GM12878 (cell line): ENCODE measurements around the gene SDHAF2. TPM values are rescaled to one million over a fixed set of nuclear protein-coding genes. Genes with fewer than 3 reads are reported as not detected.

Source experiments
- ATAC-seq: fragments of 200-7000 bp; cut with Tn5 transposase; 3 replicates; pipeline ENCODE4 v1.9.1; 2020; ENCODE audit warnings: mild to moderate bottlenecking, moderate library complexity
- BruUV-seq: library from RNA; stranded (reverse); fragments of 400-500 nt; replicated peaks from 2 replicates; lab custom pipeline; 2021; lab: Mats Ljungman, UMichigan
- CTCF ChIA-PET: fragments of 300-600 bp; sonication (Branson Sonifier 250); formaldehyde crosslinking; extraction: SDS; loops from one replicate; lab custom pipeline; 2021; ENCODE audit warnings: inconsistent platforms; lab: Yijun Ruan, JAX
- POLR2A ChIA-PET: fragments of 350-600 bp; formaldehyde crosslinking; extraction: SDS; loops from one replicate; lab custom pipeline; 2021; ENCODE audit warnings: inconsistent platforms; lab: Charles Lee
- RAD21 ChIA-PET: fragments of 300-600 bp; sonication (Branson Sonifier 250); formaldehyde crosslinking; loops from one replicate; lab custom pipeline; 2023; ENCODE audit warnings: antibody characterized with exemption; ENCODE audit not compliant: unreplicated experiment; lab: Charles Lee
- SMC1A ChIA-PET: fragments of 300-600 bp; sonication (Branson Sonifier 250); formaldehyde crosslinking; loops from one replicate; lab custom pipeline; 2023; ENCODE audit not compliant: unreplicated experiment, uncharacterized antibody; lab: Charles Lee
- DNase-seq: peaks from one replicate; pipeline ENCODE4 v3.0.0-alpha.2; 2011; ENCODE audit warnings: low read depth, low spot score
- FAIRE-seq: peaks from 3 replicates; lab custom pipeline; 2011; peaks lifted over from hg19 to GRCh38; lab: Jason Lieb, UNC
- H2AFZ ChIP-seq: 2 replicates; pipeline ENCODE4 v1.6.0; 2011; ENCODE audit warnings: low read depth, low read length, control low read depth; ENCODE audit not compliant: control insufficient read depth
- H3K27ac ChIP-seq: 2 replicates; pipeline ENCODE4 v1.5.1; 2011; ENCODE audit warnings: control low read depth; ENCODE audit not compliant: control insufficient read depth, insufficient read depth
- H3K27me3 ChIP-seq, 2 experiments: replicated peaks in 1 of 2; 2 replicates each; pipeline versions ENCODE4 v1.6.0 to v1.6.1; 2011; ENCODE audit warnings: low read length in 1 of 2; ENCODE audit not compliant: control insufficient read depth in 2 of 2, insufficient read depth in 2 of 2
- H3K36me3 ChIP-seq, 2 experiments: 2 replicates each; pipeline ENCODE4 v1.5.1; 2011; ENCODE audit warnings: low read length in 1 of 2; ENCODE audit not compliant: control insufficient read depth in 2 of 2, insufficient read depth in 2 of 2
- H3K4me1 ChIP-seq: 2 replicates; pipeline ENCODE4 v1.6.1; 2011; ENCODE audit warnings: mild to moderate bottlenecking, low read length, moderate library complexity, mixed read lengths; ENCODE audit not compliant: control insufficient read depth, insufficient read depth
- H3K4me2 ChIP-seq: 2 replicates; pipeline ENCODE4 v1.6.0; 2011; ENCODE audit warnings: control low read depth; ENCODE audit not compliant: control insufficient read depth, insufficient read depth
- H3K4me3 ChIP-seq: fragments of 200-600 bp; sonication (generic); 2 replicates; pipeline ENCODE4 v1.5.1; 2016
- H3K79me2 ChIP-seq: 2 replicates; pipeline ENCODE4 v1.6.0; 2011; ENCODE audit warnings: low read length; ENCODE audit not compliant: control insufficient read depth, insufficient read depth
- H3K9ac ChIP-seq: 2 replicates; pipeline ENCODE4 v1.8.0; 2011; ENCODE audit warnings: low read length, control low read depth, mixed read lengths; ENCODE audit not compliant: control insufficient read depth, insufficient read depth
- H3K9me3 ChIP-seq: replicated peaks from 3 replicates; pipeline ENCODE4 v1.5.1; 2011; ENCODE audit warnings: mild to moderate bottlenecking, low read length; ENCODE audit not compliant: control insufficient read depth, insufficient read depth
- H4K20me1 ChIP-seq: 2 replicates; pipeline ENCODE4 v1.6.0; 2011; ENCODE audit not compliant: control insufficient read depth, insufficient read depth
- BHLHE40 ChIP-seq, 2 experiments: fragments of 450-650 bp in 1 of 2; IDR thresholded peaks; 2 replicates each; pipeline ENCODE4 v1.6.1; 2011 to 2017; ENCODE audit warnings: low read depth in 2 of 2, borderline replicate concordance in 1 of 2, improper control_type of control experiment in 1 of 2, low read length in 1 of 2, mild to moderate bottlenecking in 1 of 2
- CHD4 ChIP-seq: fragments of 200-600 bp; sonication (generic); IDR thresholded peaks from 2 replicates; pipeline ENCODE4 v1.6.1; 2016; ENCODE audit warnings: mild to moderate bottlenecking
- EED ChIP-seq: sonication (generic); IDR thresholded peaks from 2 replicates; pipeline ENCODE4 v1.6.1; 2016; ENCODE audit warnings: antibody characterized with exemption, low read depth
- FOS ChIP-seq: IDR thresholded peaks from 3 replicates; pipeline ENCODE4 v1.6.1; 2011; ENCODE audit warnings: borderline replicate concordance; ENCODE audit not compliant: insufficient read length; ENCODE audit errors: extremely low read depth
- FOXK2 ChIP-seq: fragments of 450-650 bp; IDR thresholded peaks from 2 replicates; pipeline ENCODE4 v1.6.1; 2017; ENCODE audit warnings: mild to moderate bottlenecking, moderate library complexity
- HDAC6 ChIP-seq: fragments of 200-600 bp; sonication (generic); IDR thresholded peaks from one replicate; pipeline ENCODE4 v1.8.0; 2017; ENCODE audit warnings: antibody characterized with exemption; ENCODE audit not compliant: unreplicated experiment
- JUND ChIP-seq: IDR thresholded peaks from 2 replicates; pipeline ENCODE4 v1.6.1; 2012; ENCODE audit warnings: low read depth, mild to moderate bottlenecking, low read length, improper control_type of control experiment, moderate library complexity
- MTA2 ChIP-seq: fragments of 450-650 bp; IDR thresholded peaks from 2 replicates; pipeline ENCODE4 v1.6.1; 2016; ENCODE audit warnings: low read depth, mild to moderate bottlenecking, moderate library complexity
- MYC ChIP-seq: IDR thresholded peaks from 2 replicates; pipeline ENCODE4 v1.6.1; 2011; ENCODE audit warnings: mild to moderate bottlenecking, low read length, moderate library complexity, inconsistent platforms; ENCODE audit not compliant: insufficient read depth, insufficient replicate concordance, insufficient read length, severe bottlenecking
- PAX5 ChIP-seq: IDR thresholded peaks from 2 replicates; pipeline ENCODE4 v1.6.1; 2011; ENCODE audit warnings: low read depth, low read length, borderline replicate concordance
- POLR2AphosphoS2 ChIP-seq: IDR thresholded peaks from 2 replicates; pipeline ENCODE4 v1.6.1; 2011; ENCODE audit warnings: low read depth, mild to moderate bottlenecking, low read length, improper control_type of control experiment, moderate library complexity
- RB1 ChIP-seq: fragments of 450-650 bp; formaldehyde crosslinking; IDR thresholded peaks from 2 replicates; pipeline ENCODE4 v1.6.1; 2017; ENCODE audit warnings: mild to moderate bottlenecking, borderline replicate concordance
- ZNF687 ChIP-seq: fragments of 450-650 bp; IDR thresholded peaks from 2 replicates; pipeline ENCODE4 v1.6.1; 2017; ENCODE audit warnings: mild to moderate bottlenecking, moderate library complexity
- WGBS: methylation state at CpG from one replicate; pipeline ENCODE4 v1.1.6; 2016; ENCODE audit warnings: low lambda C conversion rate; ENCODE audit not compliant: insufficient replicate concordance, insufficient coverage; ENCODE audit errors: missing lambda C conversion rate; 5-methylcytosine and 5-hydroxymethylcytosine counted together
- in situ Hi-C: fragments of 300-500 bp; cut with MboI; formaldehyde crosslinking; loops from 9 replicates; pipeline ENCODE4 v1.14.3; 2018; ENCODE audit warnings: mixed read lengths
- intact Hi-C: fragments of 100-400 bp; cut with micrococcal nuclease; formaldehyde crosslinking; loops from one replicate; pipeline ENCODE4 v1.14.2; 2022; ENCODE audit not compliant: unreplicated experiment
- polyA plus RNA-seq, 11 experiments: library from polyadenylated mRNA; depleted of rRNA in 4 of 11; unstranded in 6 of 11; stranded (reverse) in 5 of 11; fragments of >200 nt; fragmentation: Nextera tagmentation in 4 of 11; fragmentation: Illumina TruSeq in 1 of 11; extraction: Ambion mirVana in 4 of 11; extraction: Trizol in 1 of 11; gene quantifications; 1 replicate in 1 of 11; 2 replicates in 10 of 11; pipeline versions ENCODE4 v1.2.1 to v1.2.3, GENCODE V29; 2011 to 2016; ENCODE audit warnings: inconsistent platforms in 2 of 11, missing spikeins in 2 of 11, low read depth in 1 of 11
- total RNA-seq, 4 experiments: library from RNA; depleted of rRNA in 3 of 4; stranded (reverse); fragments of >200 nt in 3 of 4; fragmentation: Illumina TruSeq in 1 of 4; extraction: Trizol in 1 of 4; gene quantifications; 2 replicates each; pipeline versions ENCODE4 v1.2.1 to v1.2.3, GENCODE V29; 2013 to 2021
- TF ChIP-seq, protein P1 (sequence below): fragments of 450-650 bp; IDR thresholded peaks from 2 replicates; pipeline ENCODE4 v1.6.1; 2016; ENCODE audit warnings: mild to moderate bottlenecking
- TF ChIP-seq, protein P2 (sequence below): fragments of 450-650 bp; IDR thresholded peaks from 2 replicates; pipeline ENCODE4 v1.6.1; 2017; ENCODE audit warnings: borderline replicate concordance

Gene SDHAF2
- total and polyA plus RNA-seq, 10 of the 15 experiments (the other 5 are each of a cell fraction or from before 2014, with no cell fraction given) = 30.6 to 160 (median 78.3) TPM

DNA sequence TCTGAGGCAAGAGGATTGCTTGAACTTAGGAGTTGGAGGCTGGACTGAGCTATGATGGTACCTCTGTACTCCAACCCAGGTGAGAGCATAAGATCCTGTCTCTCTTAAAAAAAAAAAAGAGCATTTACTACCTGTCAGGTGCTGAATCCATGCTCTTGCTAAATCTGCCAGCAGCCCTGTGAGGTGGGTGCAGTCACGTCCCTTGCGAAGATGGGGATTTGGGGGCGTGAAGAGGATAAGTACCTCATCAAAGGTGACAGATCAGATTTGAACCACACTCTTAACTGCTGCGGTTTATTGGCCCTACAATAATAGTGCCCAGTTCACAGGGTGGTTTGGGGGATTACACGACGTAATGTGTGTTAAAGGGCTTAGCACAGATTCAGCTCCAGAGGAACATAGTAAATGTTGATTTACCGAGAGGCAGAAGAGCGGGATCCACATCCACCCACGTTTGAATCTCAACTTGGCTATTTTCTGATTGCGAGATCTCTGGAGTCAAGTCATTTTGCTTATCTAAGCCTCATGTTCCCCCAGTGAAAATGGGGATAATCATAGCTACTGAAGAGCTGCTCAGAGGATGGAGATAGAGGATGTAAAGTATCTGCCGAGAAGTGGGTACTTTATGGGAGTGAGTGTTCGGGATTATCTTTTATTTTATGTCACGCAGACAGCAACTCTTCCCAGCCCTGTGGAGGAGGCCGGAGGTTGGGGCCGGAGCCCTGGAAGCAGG is 50.5 kb downstream of the SDHAF2 start:
- Histone ChIP-seq H3K27ac (no peak overlapping the region), H3K9ac (no peak overlapping the region), H2AFZ (no peak overlapping the region), H3K4me2 (no peak overlapping the region), H3K4me1 (no peaks in the 10 kb centered on the region), H3K36me3 (no peaks in the 10 kb centered on the region), H3K27me3 (no peaks in the 10 kb centered on the region), H3K9me3 (no peaks in the 10 kb centered on the region), H4K20me1 (peaks cover 3% of the 10 kb centered on the region; the same call in 1 of the 2 replicates), H3K79me2 (no peaks in the 10 kb centered on the region), H3K4me3 (no peak overlapping the region)
- RAD21 ChIA-PET = no interaction called here
- no peak for DNase-seq
- in situ Hi-C loops = no loop called here
- intact Hi-C loops = no loop called here
- BruUV-seq = no TSS peak
- no peak for ATAC-seq
- SMC1A ChIA-PET = interaction anchor here (1.5 kb wide), 1 partner anchor 159 kb away, joined by 3 read pairs; no protein-coding TSS in a partner anchor
- POLR2A ChIA-PET = no interaction called here
- CTCF ChIA-PET = interaction anchor here (0.7 to 6.6 kb wide), 4 partner anchors 12 to 37 kb away, joined by 4 to 67 read pairs (median 6); no protein-coding TSS in a partner anchor
- 59% methylated on average over 15 of the region's 15 CpGs for WGBS
- no peak for FAIRE-seq
- TF ChIP-seq FOXK2 (no peak), POLR2AphosphoS2 (no peak), HDAC6 (no peak), BHLHE40 (IDR thresholded peaks at IDR 0.05; ENCODE audit: borderline replicate concordance in 1 of 2, low read depth in 2 of 2, low read length in 1 of 2) (no peak), FOS (no peak), MYC (no peak), ZNF687 (no peak), CHD4 (no peak), EED (no peak), PAX5 (no peak), JUND (no peak), MTA2 (no peak), RB1 (no peak)
- TF ChIP-seq, protein P1, sequence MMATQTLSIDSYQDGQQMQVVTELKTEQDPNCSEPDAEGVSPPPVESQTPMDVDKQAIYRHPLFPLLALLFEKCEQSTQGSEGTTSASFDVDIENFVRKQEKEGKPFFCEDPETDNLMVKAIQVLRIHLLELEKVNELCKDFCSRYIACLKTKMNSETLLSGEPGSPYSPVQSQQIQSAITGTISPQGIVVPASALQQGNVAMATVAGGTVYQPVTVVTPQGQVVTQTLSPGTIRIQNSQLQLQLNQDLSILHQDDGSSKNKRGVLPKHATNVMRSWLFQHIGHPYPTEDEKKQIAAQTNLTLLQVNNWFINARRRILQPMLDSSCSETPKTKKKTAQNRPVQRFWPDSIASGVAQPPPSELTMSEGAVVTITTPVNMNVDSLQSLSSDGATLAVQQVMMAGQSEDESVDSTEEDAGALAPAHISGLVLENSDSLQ = no peak
- TF ChIP-seq, protein P2, sequence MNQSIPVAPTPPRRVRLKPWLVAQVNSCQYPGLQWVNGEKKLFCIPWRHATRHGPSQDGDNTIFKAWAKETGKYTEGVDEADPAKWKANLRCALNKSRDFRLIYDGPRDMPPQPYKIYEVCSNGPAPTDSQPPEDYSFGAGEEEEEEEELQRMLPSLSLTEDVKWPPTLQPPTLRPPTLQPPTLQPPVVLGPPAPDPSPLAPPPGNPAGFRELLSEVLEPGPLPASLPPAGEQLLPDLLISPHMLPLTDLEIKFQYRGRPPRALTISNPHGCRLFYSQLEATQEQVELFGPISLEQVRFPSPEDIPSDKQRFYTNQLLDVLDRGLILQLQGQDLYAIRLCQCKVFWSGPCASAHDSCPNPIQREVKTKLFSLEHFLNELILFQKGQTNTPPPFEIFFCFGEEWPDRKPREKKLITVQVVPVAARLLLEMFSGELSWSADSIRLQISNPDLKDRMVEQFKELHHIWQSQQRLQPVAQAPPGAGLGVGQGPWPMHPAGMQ = no peak
